HepG2 (cell line): Measurements from ENCODE around the gene RGS19. TPM values are rescaled to one million over a fixed set of nuclear protein-coding genes. Genes with fewer than 3 reads are reported as not detected.

Experiments
- ATAC-seq: fragments of 200-7000 bp; cut with Tn5 transposase; 3 replicates; pipeline ENCODE4 v1.9.1; 2020; ENCODE audit warnings: mild to moderate bottlenecking, moderate library complexity
- BruUV-seq: library from RNA; stranded (reverse); fragments of 400-500 nt; replicated peaks from 2 replicates; lab custom pipeline; 2021; lab: Mats Ljungman, UMichigan
- CTCF ChIA-PET: fragments of 300-600 bp; formaldehyde crosslinking; extraction: SDS; loops from one replicate; lab custom pipeline; 2021; ENCODE audit warnings: low total read pairs, inconsistent platforms, low intra/inter-chr PET ratio; lab: Yijun Ruan, JAX
- POLR2A ChIA-PET: fragments of 350-600 bp; sonication (Branson Sonifier 250); formaldehyde crosslinking; loops from one replicate; lab custom pipeline; 2020; ENCODE audit warnings: antibody characterized with exemption, inconsistent platforms; lab: Yijun Ruan, JAX
- DNase-seq: peaks from one replicate; pipeline ENCODE4 v3.0.0-alpha.2; 2015; ENCODE audit warnings: low spot score
- FAIRE-seq: peaks from 3 replicates; lab custom pipeline; 2011; peaks lifted over from hg19 to GRCh38; lab: Jason Lieb, UNC
- H2AFZ ChIP-seq: one replicate; pipeline ENCODE4 v1.6.1; 2011; ENCODE audit warnings: low read length, inconsistent platforms
- H3K27ac ChIP-seq: fragments of 300-600 bp; 3 replicates; pipeline ENCODE4 v1.8.0; 2011; ENCODE audit warnings: mixed run types, mild to moderate bottlenecking, mixed read lengths, low read length, inconsistent platforms; ENCODE audit not compliant: insufficient read depth; ENCODE audit errors: extremely low read length
- H3K27me3 ChIP-seq, 2 experiments: fragments of 200-600 bp in 1 of 2; 2 replicates in 1 of 2; 3 replicates in 1 of 2; pipeline versions ENCODE4 v1.6.0 to v1.8.0; 2011; ENCODE audit warnings: low read length in 2 of 2, mild to moderate bottlenecking in 2 of 2, moderate library complexity in 2 of 2, inconsistent platforms in 1 of 2; ENCODE audit not compliant: insufficient read depth in 2 of 2, control insufficient read depth in 1 of 2
- H3K36me3 ChIP-seq, 2 experiments: fragments of 200-600 bp in 1 of 2; replicated peaks in 1 of 2; 2 replicates in 1 of 2; 3 replicates in 1 of 2; pipeline versions ENCODE4 v1.5.1 to v1.8.0; 2011; ENCODE audit warnings: low read length in 2 of 2, inconsistent platforms in 1 of 2; ENCODE audit not compliant: insufficient read depth in 2 of 2, control insufficient read depth in 1 of 2
- H3K4me1 ChIP-seq: 2 replicates; pipeline ENCODE4 v1.5.1; 2012; ENCODE audit warnings: low read length, inconsistent platforms; ENCODE audit not compliant: insufficient read depth
- H3K4me2 ChIP-seq: 2 replicates; pipeline ENCODE4 v1.6.0; 2011; ENCODE audit warnings: low read depth, low read length, inconsistent platforms
- H3K4me3 ChIP-seq, 3 experiments: fragments of 200-600 bp in 1 of 3; sonication (generic), shearing (Covaris generic) in 1 of 3; replicated peaks in 1 of 3; 2 replicates each; pipeline ENCODE4 v1.5.1; 2011 to 2016; ENCODE audit warnings: low read length in 3 of 3, inconsistent platforms in 2 of 3, low read depth in 2 of 3, mild to moderate bottlenecking in 2 of 3, control low read depth in 1 of 3, mixed read lengths in 1 of 3; ENCODE audit not compliant: insufficient read depth in 1 of 3
- H3K79me2 ChIP-seq: one replicate; pipeline ENCODE4 v1.6.1; 2011; ENCODE audit warnings: low read length, inconsistent platforms; ENCODE audit not compliant: insufficient read depth
- H3K9ac ChIP-seq: 2 replicates; pipeline ENCODE4 v1.6.0; 2011; ENCODE audit warnings: mild to moderate bottlenecking, low read depth, low read length, inconsistent platforms; ENCODE audit not compliant: insufficient read depth
- H3K9me3 ChIP-seq: 2 replicates; pipeline ENCODE4 v1.5.1; 2012; ENCODE audit warnings: mild to moderate bottlenecking, low read length
- H4K20me1 ChIP-seq: 2 replicates; pipeline ENCODE4 v1.6.0; 2011; ENCODE audit warnings: inconsistent platforms, mild to moderate bottlenecking, low read length, moderate library complexity; ENCODE audit not compliant: insufficient read depth
- FOXK2 ChIP-seq: fragments of 450-650 bp; IDR thresholded peaks from 2 replicates; pipeline ENCODE4 v1.6.1; 2016
- HES4 ChIP-seq: sonication (generic); formaldehyde crosslinking; IDR thresholded peaks from 2 replicates; pipeline ENCODE4 v1.9.0; 2021; ENCODE audit warnings: mild to moderate bottlenecking, missing genetic modification reagents, borderline replicate concordance
- NFE2L2 ChIP-seq: fragments of 150-350 bp; IDR thresholded peaks from 2 replicates; pipeline ENCODE4 v1.6.1; 2014; ENCODE audit warnings: low read length
- POLR2A ChIP-seq, 2 experiments: IDR thresholded peaks; 2 replicates each; pipeline ENCODE4 v1.6.1; 2011; ENCODE audit warnings: low read depth in 2 of 2, low read length in 2 of 2, mild to moderate bottlenecking in 1 of 2, moderate library complexity in 1 of 2; ENCODE audit not compliant: insufficient read depth in 1 of 2
- POLR2AphosphoS5 ChIP-seq: IDR thresholded peaks from 2 replicates; pipeline ENCODE4 v1.6.1; 2012; ENCODE audit warnings: low read depth, low read length
- RBFOX2 ChIP-seq: fragments of 200-400 bp; formaldehyde crosslinking; IDR thresholded peaks from 2 replicates; pipeline ENCODE4 v1.6.1; 2017; ENCODE audit warnings: low read depth, mild to moderate bottlenecking, low read length
- SMAD3 ChIP-seq: sonication (generic); formaldehyde crosslinking; IDR thresholded peaks from 2 replicates; pipeline ENCODE4 v1.4.0; 2020; ENCODE audit warnings: missing genetic modification reagents
- SOX5 ChIP-seq: IDR thresholded peaks from 2 replicates; pipeline ENCODE4 v1.6.1; 2016; ENCODE audit warnings: borderline replicate concordance
- ZNF205 ChIP-seq: IDR thresholded peaks from 2 replicates; pipeline ENCODE4 v1.6.1; 2018; ENCODE audit warnings: missing biosample characterization, missing genetic modification reagents
- ZNF207 ChIP-seq: fragments of 450-650 bp; IDR thresholded peaks from 2 replicates; pipeline ENCODE4 v1.6.1; 2016; ENCODE audit warnings: antibody characterized with exemption, borderline replicate concordance
- ZNF3 ChIP-seq: IDR thresholded peaks from 2 replicates; pipeline ENCODE4 v1.7.0; 2017; ENCODE audit warnings: inconsistent platforms
- ZNF367 ChIP-seq: sonication (generic); formaldehyde crosslinking; IDR thresholded peaks from 2 replicates; pipeline ENCODE4 v1.4.0; 2020; ENCODE audit warnings: missing genetic modification reagents, borderline replicate concordance
- ZNF547 ChIP-seq: sonication (generic); formaldehyde crosslinking; IDR thresholded peaks from 2 replicates; pipeline ENCODE4 v1.5.1; 2020; ENCODE audit warnings: mild to moderate bottlenecking, missing genetic modification reagents
- ZNF615 ChIP-seq: sonication (generic); formaldehyde crosslinking; IDR thresholded peaks from 2 replicates; pipeline ENCODE4 v1.5.0; 2020; ENCODE audit warnings: mild to moderate bottlenecking, missing genetic modification reagents, borderline replicate concordance
- ZNF747 ChIP-seq: sonication (generic); formaldehyde crosslinking; IDR thresholded peaks from 2 replicates; pipeline ENCODE4 v1.8.1; 2023; ENCODE audit warnings: missing genetic modification reagents, mild to moderate bottlenecking, borderline replicate concordance
- ZNF772 ChIP-seq: sonication (generic); formaldehyde crosslinking; IDR thresholded peaks from 2 replicates; pipeline ENCODE4 v1.5.0; 2020; ENCODE audit warnings: mild to moderate bottlenecking, missing genetic modification reagents
- WGBS: methylation state at CpG from one replicate; pipeline ENCODE4 v1.1.6; 2017; ENCODE audit warnings: low lambda C conversion rate; 5-methylcytosine and 5-hydroxymethylcytosine counted together
- in situ Hi-C: cut with HindIII; loops from 2 replicates; pipeline ENCODE4 v1.10.0; 2017; ENCODE audit warnings: low pct_unique_long_range_greater_than_20kb; ENCODE audit not compliant: extremely low pct_ligation_motif_present
- intact Hi-C: fragments of 100-400 bp; cut with micrococcal nuclease; formaldehyde crosslinking; loops from one replicate; pipeline ENCODE4 v1.10.0; 2022; ENCODE audit not compliant: unreplicated experiment
- polyA plus RNA-seq, 8 experiments: library from polyadenylated mRNA; depleted of rRNA in 3 of 8; stranded (reverse) in 7 of 8; unstranded in 1 of 8; fragments of >200 nt; fragmentation: Illumina TruSeq in 4 of 8; extraction: Trizol in 4 of 8; gene quantifications; 2 replicates each; pipeline versions ENCODE4 v1.2.1 to v1.2.3, GENCODE V29; 2011 to 2016; ENCODE audit warnings: low read depth in 4 of 8, missing spikeins in 1 of 8, mixed read lengths in 1 of 8; ENCODE audit not compliant: insufficient read depth in 1 of 8
- total RNA-seq, 5 experiments: library from RNA; depleted of rRNA; stranded (reverse); fragments of >200 nt; fragmentation: Illumina TruSeq; extraction: Trizol; gene quantifications; 2 replicates each; pipeline ENCODE4 v1.2.3, GENCODE V29; 2016; ENCODE audit warnings: low read depth in 1 of 5
- TF ChIP-seq, protein P1 (sequence below): sonication (generic); formaldehyde crosslinking; IDR thresholded peaks from 2 replicates; pipeline ENCODE4 v1.4.0; 2020; ENCODE audit warnings: mild to moderate bottlenecking, missing genetic modification reagents
- TF ChIP-seq, protein P2 (sequence below): sonication (generic); formaldehyde crosslinking; IDR thresholded peaks from 2 replicates; pipeline ENCODE4 v1.5.1; 2020; ENCODE audit warnings: missing genetic modification reagents, mild to moderate bottlenecking, borderline replicate concordance
- TF ChIP-seq, protein P3 (sequence below): sonication (generic); formaldehyde crosslinking; IDR thresholded peaks from 2 replicates; pipeline ENCODE4 v1.8.0; 2022; ENCODE audit warnings: mild to moderate bottlenecking, missing genetic modification reagents, borderline replicate concordance

RGS19 gene
- total and polyA plus RNA-seq, 2 of the 13 experiments (the other 11 are each of a cell fraction or from before 2014, with no cell fraction given), result 10.7 to 11.9 TPM

DNA sequence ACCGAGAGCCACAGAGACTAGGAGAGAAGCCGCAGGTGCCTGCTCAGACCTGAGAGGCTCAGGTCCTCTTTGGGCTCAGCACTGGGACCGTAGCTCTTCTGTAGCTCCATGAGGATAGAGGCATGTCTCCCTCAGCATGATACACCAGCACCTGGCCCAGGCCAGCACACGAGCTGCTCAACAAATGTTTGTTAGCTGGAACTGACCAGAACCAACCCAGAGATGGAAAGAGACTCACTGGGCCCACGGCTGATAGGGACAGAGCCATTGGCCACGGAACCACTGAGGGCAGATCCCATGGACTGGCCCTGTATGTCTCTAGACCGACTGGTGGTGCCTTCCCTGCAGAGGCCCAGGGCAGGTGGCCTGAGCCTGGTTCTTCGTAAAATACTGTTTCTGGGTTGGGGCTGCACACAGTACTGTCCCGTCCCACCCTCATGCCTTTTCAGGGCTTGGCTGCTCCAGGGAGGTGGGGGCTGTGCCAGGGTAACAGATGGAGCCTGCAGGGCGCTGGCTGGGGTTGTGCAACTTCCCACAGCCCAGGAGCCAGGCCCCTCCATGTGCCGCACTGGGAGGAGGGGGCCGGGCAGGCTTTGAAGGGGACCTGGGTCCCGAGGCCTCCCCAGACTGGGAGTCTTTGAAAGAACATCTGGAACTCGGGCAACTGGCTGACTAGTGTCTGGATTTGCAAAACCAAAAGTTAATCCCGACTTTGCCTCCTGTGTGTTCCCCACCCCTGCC lies 38.1 kb downstream of the RGS19 start:
- Histone ChIP-seq H3K4me1 (peaks cover 77% of the 10 kb centered on the region), H3K9ac (peak overlapping the region; percentile 86), H4K20me1 (no peaks in the 10 kb centered on the region), H3K27ac (peak overlapping the region; percentile 45), H3K4me3 (peak overlapping the region; percentile 70 to 89 (median 89)), H3K9me3 (no peaks in the 10 kb centered on the region), H3K4me2 (peak overlapping the region; percentile 94), H3K36me3 (no peaks in the 10 kb centered on the region), H3K27me3 (no peaks in the 10 kb centered on the region), H2AFZ (no peak overlapping the region), H3K79me2 (peaks cover 16% of the 10 kb centered on the region)
- BruUV-seq, result no TSS peak
- ChIA-PET CTCF (no interaction called here), POLR2A (interaction anchor here (3.6 to 10.1 kb wide), 4 partner anchors 12 to 61 kb away, joined by 32 to 252 read pairs (median 40); partner anchors contain the start of genes PRPF6, SAMD10, SOX18 and TCEA2)
- in situ Hi-C loops, result no loop called here
- intact Hi-C loops, result no loop called here
- peak; percentile 35 for ATAC-seq
- peak; percentile 79 for FAIRE-seq
- 8% methylated on average over 12 of the region's 15 CpGs for WGBS
- peak; percentile 67 for DNase-seq
- TF ChIP-seq ZNF547 (CRISPR knock-in tag) (no peak; the same call in 1 of the 2 replicates), NFE2L2 (no peak), ZNF772 (CRISPR knock-in tag) (peak; percentile 90; the same call in 1 of the 2 replicates), ZNF205 (CRISPR knock-in tag) (no peak; the same call in 1 of the 2 replicates), FOXK2 (no peak), POLR2AphosphoS5 (no peak; the same call in 1 of the 2 replicates), SOX5 (CRISPR knock-in tag) (peak; percentile 45; the same call in 1 of the 2 replicates), ZNF367 (no peak), POLR2A (IDR thresholded peaks at IDR 0.05; ENCODE audit: insufficient read depth in 1 of 2, low read depth in 2 of 2, low read length in 2 of 2) (no peak; a peak in 2 of 4 replicates), ZNF3 (CRISPR knock-in tag) (no peak; the same call in 1 of the 2 replicates), SMAD3 (CRISPR knock-in tag) (no peak; the same call in 1 of the 2 replicates), RBFOX2 (peak; percentile 77), ZNF615 (0 out of 2 replicates have a peak, but pooled peaks have one; percentile 77), ZNF207 (no peak), HES4 (no peak; the same call in 1 of the 2 replicates), ZNF747 (no peak)
- TF ChIP-seq, protein P1, sequence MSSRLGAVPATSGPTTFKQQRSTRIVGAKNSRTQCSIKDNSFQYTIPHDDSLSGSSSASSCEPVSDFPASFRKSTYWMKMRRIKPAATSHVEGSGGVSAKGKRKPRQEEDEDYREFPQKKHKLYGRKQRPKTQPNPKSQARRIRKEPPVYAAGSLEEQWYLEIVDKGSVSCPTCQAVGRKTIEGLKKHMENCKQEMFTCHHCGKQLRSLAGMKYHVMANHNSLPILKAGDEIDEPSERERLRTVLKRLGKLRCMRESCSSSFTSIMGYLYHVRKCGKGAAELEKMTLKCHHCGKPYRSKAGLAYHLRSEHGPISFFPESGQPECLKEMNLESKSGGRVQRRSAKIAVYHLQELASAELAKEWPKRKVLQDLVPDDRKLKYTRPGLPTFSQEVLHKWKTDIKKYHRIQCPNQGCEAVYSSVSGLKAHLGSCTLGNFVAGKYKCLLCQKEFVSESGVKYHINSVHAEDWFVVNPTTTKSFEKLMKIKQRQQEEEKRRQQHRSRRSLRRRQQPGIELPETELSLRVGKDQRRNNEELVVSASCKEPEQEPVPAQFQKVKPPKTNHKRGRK, result no peak
- TF ChIP-seq, protein P2, sequence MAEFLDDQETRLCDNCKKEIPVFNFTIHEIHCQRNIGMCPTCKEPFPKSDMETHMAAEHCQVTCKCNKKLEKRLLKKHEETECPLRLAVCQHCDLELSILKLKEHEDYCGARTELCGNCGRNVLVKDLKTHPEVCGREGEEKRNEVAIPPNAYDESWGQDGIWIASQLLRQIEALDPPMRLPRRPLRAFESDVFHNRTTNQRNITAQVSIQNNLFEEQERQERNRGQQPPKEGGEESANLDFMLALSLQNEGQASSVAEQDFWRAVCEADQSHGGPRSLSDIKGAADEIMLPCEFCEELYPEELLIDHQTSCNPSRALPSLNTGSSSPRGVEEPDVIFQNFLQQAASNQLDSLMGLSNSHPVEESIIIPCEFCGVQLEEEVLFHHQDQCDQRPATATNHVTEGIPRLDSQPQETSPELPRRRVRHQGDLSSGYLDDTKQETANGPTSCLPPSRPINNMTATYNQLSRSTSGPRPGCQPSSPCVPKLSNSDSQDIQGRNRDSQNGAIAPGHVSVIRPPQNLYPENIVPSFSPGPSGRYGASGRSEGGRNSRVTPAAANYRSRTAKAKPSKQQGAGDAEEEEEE (CRISPR knock-in tag), result no peak
- TF ChIP-seq, protein P3, sequence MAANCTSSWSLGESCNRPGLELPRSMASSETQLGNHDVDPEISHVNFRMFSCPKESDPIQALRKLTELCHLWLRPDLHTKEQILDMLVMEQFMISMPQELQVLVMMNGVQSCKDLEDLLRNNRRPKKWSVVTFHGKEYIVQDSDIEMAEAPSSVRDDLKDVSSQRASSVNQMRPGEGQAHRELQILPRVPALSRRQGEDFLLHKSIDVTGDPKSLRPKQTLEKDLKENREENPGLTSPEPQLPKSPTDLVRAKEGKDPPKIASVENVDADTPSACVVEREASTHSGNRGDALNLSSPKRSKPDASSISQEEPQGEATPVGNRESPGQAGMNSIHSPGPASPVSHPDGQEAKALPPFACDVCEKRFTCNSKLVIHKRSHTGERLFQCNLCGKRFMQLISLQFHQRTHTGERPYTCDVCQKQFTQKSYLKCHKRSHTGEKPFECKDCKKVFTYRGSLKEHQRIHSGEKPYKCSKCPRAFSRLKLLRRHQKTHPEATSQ (CRISPR knock-in tag), result no peak; the same call in 1 of the 2 replicates
